ENCODE measurements around the gene ADCY3.
A peak's percentile ranks its signal among the peaks of the same experiment; 100 is the strongest.

Gene ADCY3

GRCh38 chr2:24874035-24874434 is 46.0 kb downstream of the ADCY3 start:
- peak; percentile 34 for DNase-seq (ENCODE audit: low read depth)

GRCh38 chr2:24873619-24874018 is 46.4 kb downstream of the ADCY3 start:
- no peak for DNase-seq (ENCODE audit: low read depth)

- DNase-seq (ENCODE audit: low read depth) = no peak
Observed at GRCh38 chr2:24872344-24873115, 47.5 kb downstream of the ADCY3 start.

- peak; percentile 30 for DNase-seq (ENCODE audit: low read depth)
Observed at GRCh38 chr2:24871852-24872333, 48.1 kb downstream of the ADCY3 start.

- DNase-seq (ENCODE audit: low read depth) = no peak
Observed at GRCh38 chr2:24870891-24871705, 48.9 kb downstream of the ADCY3 start.

- no peak for DNase-seq (ENCODE audit: low read depth)
Observed at GRCh38 chr2:24870440-24870839, 49.6 kb downstream of the ADCY3 start.

GRCh38 chr2:24866946-24867345 is 53.1 kb downstream of the ADCY3 start:
- peak; percentile 42 for DNase-seq (ENCODE audit: low read depth)

- no peak for DNase-seq (ENCODE audit: low read depth)
Observed at GRCh38 chr2:24863641-24864040, 56.4 kb downstream of the ADCY3 start.

- DNase-seq (ENCODE audit: low read depth) = no peak
Observed at GRCh38 chr2:24861500-24861899, 58.5 kb downstream of the ADCY3 start.

- no peak for DNase-seq (ENCODE audit: low read depth)
Observed at GRCh38 chr2:24860631-24861030, 59.4 kb downstream of the ADCY3 start.

- DNase-seq (ENCODE audit: low read depth) = no peak
Observed at GRCh38 chr2:24859968-24860600, 60.0 kb downstream of the ADCY3 start.

- no peak for DNase-seq (ENCODE audit: low read depth)
Observed at GRCh38 chr2:24858996-24859395, 61.0 kb downstream of the ADCY3 start.

- peak; percentile 63 for DNase-seq (ENCODE audit: low read depth)
Observed at GRCh38 chr2:24857746-24858145, 62.3 kb downstream of the ADCY3 start.

- peak; percentile 11 for DNase-seq (ENCODE audit: low read depth)
Observed at GRCh38 chr2:24856791-24857211, 63.2 kb downstream of the ADCY3 start.

- peak; percentile 65 for DNase-seq (ENCODE audit: low read depth)
Observed at GRCh38 chr2:24855726-24856125, 64.3 kb downstream of the ADCY3 start.

GRCh38 chr2:24855022-24855622 is 64.9 kb downstream of the ADCY3 start:
- no peak for DNase-seq (ENCODE audit: low read depth)

GRCh38 chr2:24853996-24854395 is 66.0 kb downstream of the ADCY3 start:
- DNase-seq (ENCODE audit: low read depth) = peak; percentile 40

GRCh38 chr2:24853046-24853445 is 67.0 kb downstream of the ADCY3 start:
- DNase-seq (ENCODE audit: low read depth) = no peak

- no peak for DNase-seq (ENCODE audit: low read depth)
Observed at GRCh38 chr2:24852431-24853020, 67.5 kb downstream of the ADCY3 start.

GRCh38 chr2:24852026-24852425 is 68.0 kb downstream of the ADCY3 start:
- no peak for DNase-seq (ENCODE audit: low read depth)

- no peak for DNase-seq (ENCODE audit: low read depth)
Observed at GRCh38 chr2:24850944-24851343, 69.1 kb downstream of the ADCY3 start.

GRCh38 chr2:24845691-24846090 is 74.3 kb downstream of the ADCY3 start:
- no peak for DNase-seq (ENCODE audit: low read depth)

All from amniotic epithelial cell (primary cell).